H54 (cell line): ENCODE measurements around the gene DAGLA.
A peak's percentile ranks its signal among the peaks of the same experiment; 100 is the strongest.

Experiments
- DNase-seq: peaks from one replicate; pipeline ENCODE4 v3.0.0; 2011; ENCODE audit warnings: low spot score, mixed read lengths; ENCODE audit not compliant: insufficient read length
- FAIRE-seq: peaks from 3 replicates; lab custom pipeline; 2011; peaks lifted over from hg19 to GRCh38; lab: Jason Lieb, UNC
- POLR2A ChIP-seq: IDR thresholded peaks from 2 replicates; pipeline ENCODE4 v1.6.1; 2011; ENCODE audit warnings: low read depth, mild to moderate bottlenecking, low read length

The DAGLA gene

GRCh38 chr11:61752925-61753521 is 72.8 kb downstream of the DAGLA start:
- DNase-seq (no peak), FAIRE-seq (no peak)
- TF ChIP-seq POLR2A, result no peak

- DNase-seq (no peak), FAIRE-seq (no peak)
- TF ChIP-seq POLR2A, result no peak
Observed at GRCh38 chr11:61753672-61754071, 73.5 kb downstream of the DAGLA start.

GRCh38 chr11:61754534-61755482 is 74.6 kb downstream of the DAGLA start:
- FAIRE-seq (no peak), DNase-seq (no peak)
- TF ChIP-seq POLR2A, result no peak

- no peak for TF ChIP-seq POLR2A
- no peak for FAIRE-seq
- DNase-seq, result no peak
Observed at GRCh38 chr11:61756147-61756451, 75.9 kb downstream of the DAGLA start.

DNA sequence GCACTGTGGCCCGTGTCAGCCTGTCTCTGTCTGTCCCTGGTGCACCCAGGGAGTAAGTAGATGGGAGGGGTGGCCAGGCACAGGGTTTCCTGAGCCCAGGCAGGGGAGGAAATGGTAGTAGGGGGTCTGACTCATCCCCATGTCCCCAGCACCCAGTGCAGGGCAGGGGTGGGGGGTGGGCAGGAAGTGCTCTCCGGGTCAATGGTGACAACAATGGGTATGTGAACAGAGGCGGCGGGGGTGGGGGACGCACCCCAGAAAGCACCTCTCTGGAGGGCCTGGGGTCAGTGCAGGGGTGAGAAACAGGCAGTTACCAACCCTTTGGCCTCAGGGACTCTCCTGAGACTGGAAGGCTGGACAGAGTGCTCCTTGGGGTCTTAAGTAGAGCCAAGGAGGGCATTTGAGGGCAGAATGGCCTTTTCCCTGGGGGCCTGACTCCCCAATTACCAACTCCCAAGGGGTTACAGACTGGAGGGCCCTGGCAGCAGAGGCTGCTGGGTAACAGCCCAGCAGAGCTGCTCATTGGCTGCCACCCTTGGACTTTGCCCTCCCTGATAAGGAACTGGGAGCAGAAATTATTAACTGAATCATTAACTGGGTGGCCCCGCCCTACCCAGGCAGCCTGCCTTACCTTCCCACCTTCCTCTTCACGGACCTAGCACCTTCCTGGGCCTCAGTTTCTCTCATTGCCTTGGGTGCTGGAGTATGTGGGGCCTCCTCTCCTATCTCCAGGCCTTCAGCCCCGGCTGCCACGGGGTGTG is 76.4 kb downstream of the DAGLA start:
- no peak for FAIRE-seq

GRCh38 chr11:61757213-61757862 is 77.1 kb downstream of the DAGLA start:
- no peak for DNase-seq
- TF ChIP-seq POLR2A, result no peak
- FAIRE-seq, result no peak

More for the DNA sequence above, 76.4 kb downstream of the DAGLA start:
- DNase-seq, result peak; percentile 99
- no peak for TF ChIP-seq POLR2A

GRCh38 chr11:61760946-61761345 is 80.8 kb downstream of the DAGLA start:
- no peak for TF ChIP-seq POLR2A
- DNase-seq, result no peak
- no peak for FAIRE-seq

GRCh38 chr11:61761440-61762222 is 81.4 kb downstream of the DAGLA start:
- FAIRE-seq (no peak), DNase-seq (no peak)
- no peak for TF ChIP-seq POLR2A

GRCh38 chr11:61762223-61762615 is 82.0 kb downstream of the DAGLA start:
- DNase-seq (no peak), FAIRE-seq (no peak)
- TF ChIP-seq POLR2A, result no peak

DNA sequence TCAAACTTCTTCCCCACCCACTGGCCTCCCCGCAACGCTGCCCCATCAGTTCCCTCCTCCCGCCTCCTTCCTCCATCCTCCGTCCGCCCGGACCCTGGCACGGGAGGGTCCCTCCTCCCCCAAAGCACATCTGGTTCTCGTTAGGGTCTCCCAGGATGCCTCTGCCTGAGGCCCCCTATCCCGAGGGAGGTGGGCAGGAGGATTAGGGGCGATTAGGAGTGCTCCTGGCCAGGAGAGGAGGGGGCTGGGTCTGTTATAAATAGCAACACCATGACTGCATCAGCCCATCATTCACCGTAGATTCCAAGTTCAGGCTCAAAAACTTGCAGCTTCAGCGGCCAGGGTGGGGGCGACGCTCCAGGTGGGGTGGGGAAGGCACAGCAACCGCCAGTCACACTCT is 82.6 kb downstream of the DAGLA start:
- FAIRE-seq, result no peak
- no peak for DNase-seq
- TF ChIP-seq POLR2A, result no peak

GRCh38 chr11:61763930-61764605 is 83.9 kb downstream of the DAGLA start:
- FAIRE-seq, result no peak
- no peak for TF ChIP-seq POLR2A
- DNase-seq, result no peak

- no peak for DNase-seq
- FAIRE-seq, result no peak
- TF ChIP-seq POLR2A, result no peak
Observed at GRCh38 chr11:61764606-61765260, 84.5 kb downstream of the DAGLA start.
